Lower lobe of right lung (tissue), 2 donors: ENCODE data around the gene PAX3. TPM values are rescaled to one million over a fixed set of nuclear protein-coding genes. Genes with fewer than 3 reads are reported as not detected.

Experiments
- ATAC-seq, 2 donors: fragments of 200-7000 bp; cut with Tn5 transposase; one replicate each; pipeline ENCODE4 v1.9.1; 2020 to 2022; ENCODE audit warnings: mild to moderate bottlenecking in 2 of 2, moderate library complexity in 2 of 2
- DNase-seq: peaks from one replicate; pipeline ENCODE4 v3.0.0-alpha.2; 2020
- H3K27ac ChIP-seq: fragments of 200-600 bp; one replicate; pipeline ENCODE4 v1.8.0; 2022
- H3K27me3 ChIP-seq: fragments of 200-600 bp; one replicate; pipeline ENCODE4 v1.8.0; 2022; ENCODE audit warnings: low read depth
- H3K36me3 ChIP-seq: fragments of 200-600 bp; one replicate; pipeline ENCODE4 v1.8.0; 2022; ENCODE audit warnings: mild to moderate bottlenecking
- H3K4me1 ChIP-seq: fragments of 200-600 bp; one replicate; pipeline ENCODE4 v1.8.0; 2022
- H3K4me3 ChIP-seq: fragments of 200-600 bp; one replicate; pipeline ENCODE4 v1.8.0; 2022; ENCODE audit warnings: mild to moderate bottlenecking
- H3K9me3 ChIP-seq: fragments of 200-600 bp; one replicate; pipeline ENCODE4 v1.8.0; 2022
- intact Hi-C: fragments of 100-400 bp; cut with DNase I; formaldehyde crosslinking; loops from one replicate; pipeline ENCODE4 v1.11.0; 2022
- total RNA-seq: library from RNA; stranded (reverse); fragmentation: NEBNext Ultra II Directional; extraction: Animal tissue kit (Norgen Biotek cat#: 25700); gene quantifications from one replicate; pipeline ENCODE4 v1.2.1, GENCODE V29; 2021
- TF ChIP-seq, protein P1 (sequence below): fragments of 200-600 bp; IDR thresholded peaks from one replicate; pipeline ENCODE4 v1.8.0; 2022; ENCODE audit warnings: antibody characterized with exemption, mild to moderate bottlenecking
- donor health status: DM: no; HTN: yes; CAD: no; lungs with severe emphysema.

The PAX3 gene
- total RNA-seq, 1 donor from 2014 or later, result not detected

DNA sequence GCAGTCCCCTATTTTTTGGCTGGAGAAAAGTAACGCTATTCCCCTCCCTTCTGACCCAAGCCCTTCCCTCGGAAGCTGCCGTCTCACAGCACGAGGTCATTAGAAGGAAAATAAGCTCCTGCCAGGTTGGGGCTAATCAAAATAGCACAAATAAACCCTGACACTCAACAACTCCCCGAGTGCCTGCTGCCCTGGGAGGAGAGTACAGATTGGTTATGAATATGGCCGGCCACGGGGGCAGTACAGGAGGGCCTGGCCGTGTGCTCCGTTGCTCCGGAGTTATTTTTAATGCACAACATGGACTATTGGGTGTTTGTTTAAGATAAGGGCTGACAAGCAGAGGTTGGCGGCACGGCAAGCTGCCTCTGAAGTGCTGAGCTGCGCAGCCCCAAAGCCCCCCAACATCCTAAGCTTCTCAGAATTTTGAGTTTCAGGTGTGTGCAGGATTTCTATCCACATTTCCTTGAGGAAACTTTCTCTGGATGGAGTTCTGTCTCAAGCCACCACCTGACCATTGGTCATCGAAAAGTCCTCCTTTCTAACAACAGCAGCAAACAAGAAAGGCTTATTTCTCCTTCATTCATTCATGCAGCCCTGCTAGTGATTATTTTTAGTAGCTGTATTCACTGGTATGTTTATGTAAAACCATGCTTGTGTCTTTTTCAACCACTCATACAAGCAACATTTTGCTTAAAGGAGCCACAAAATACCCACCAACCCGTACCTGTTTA, 58.7 kb downstream of the PAX3 start:
- peaks cover 26% of the 10 kb centered on the region for H3K27me3 ChIP-seq
- intact Hi-C loops, result no loop called here
- no peak for DNase-seq

DNA sequence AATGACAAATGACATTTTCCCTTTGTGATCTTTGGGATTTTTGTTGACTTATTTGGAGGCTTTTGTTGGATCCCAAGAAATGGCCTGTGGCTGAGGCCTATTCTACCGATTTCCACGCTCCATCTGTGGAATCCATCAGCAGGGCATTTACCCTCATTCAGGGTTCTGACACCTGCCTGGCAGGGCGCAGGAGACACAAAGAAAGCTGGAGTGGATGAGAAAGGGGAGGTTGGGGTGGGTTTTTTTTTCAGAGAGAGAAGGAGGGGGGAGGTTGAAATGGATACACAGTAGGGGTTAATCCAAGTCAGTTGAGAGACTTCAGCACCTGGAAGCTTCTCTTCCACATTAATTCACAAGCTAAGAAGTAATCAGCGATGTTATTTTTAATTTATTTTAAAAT, 59.7 kb downstream of the PAX3 start:
- Histone ChIP-seq H3K27ac (no peak overlapping the region), H3K9me3 (no peaks in the 10 kb centered on the region), H3K4me1 (no peaks in the 10 kb centered on the region), H3K27me3 (peaks cover 26% of the 10 kb centered on the region), H3K4me3 (no peak overlapping the region), H3K36me3 (no peaks in the 10 kb centered on the region)
- TF ChIP-seq, protein P1, sequence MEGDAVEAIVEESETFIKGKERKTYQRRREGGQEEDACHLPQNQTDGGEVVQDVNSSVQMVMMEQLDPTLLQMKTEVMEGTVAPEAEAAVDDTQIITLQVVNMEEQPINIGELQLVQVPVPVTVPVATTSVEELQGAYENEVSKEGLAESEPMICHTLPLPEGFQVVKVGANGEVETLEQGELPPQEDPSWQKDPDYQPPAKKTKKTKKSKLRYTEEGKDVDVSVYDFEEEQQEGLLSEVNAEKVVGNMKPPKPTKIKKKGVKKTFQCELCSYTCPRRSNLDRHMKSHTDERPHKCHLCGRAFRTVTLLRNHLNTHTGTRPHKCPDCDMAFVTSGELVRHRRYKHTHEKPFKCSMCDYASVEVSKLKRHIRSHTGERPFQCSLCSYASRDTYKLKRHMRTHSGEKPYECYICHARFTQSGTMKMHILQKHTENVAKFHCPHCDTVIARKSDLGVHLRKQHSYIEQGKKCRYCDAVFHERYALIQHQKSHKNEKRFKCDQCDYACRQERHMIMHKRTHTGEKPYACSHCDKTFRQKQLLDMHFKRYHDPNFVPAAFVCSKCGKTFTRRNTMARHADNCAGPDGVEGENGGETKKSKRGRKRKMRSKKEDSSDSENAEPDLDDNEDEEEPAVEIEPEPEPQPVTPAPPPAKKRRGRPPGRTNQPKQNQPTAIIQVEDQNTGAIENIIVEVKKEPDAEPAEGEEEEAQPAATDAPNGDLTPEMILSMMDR, result no peak
- ATAC-seq (no peak), DNase-seq (no peak)
- intact Hi-C loops, result no loop called here

More for the DNA sequence above, 58.7 kb downstream of the PAX3 start:
- H3K4me1 ChIP-seq, result no peaks in the 10 kb centered on the region
- TF ChIP-seq, protein P1, result no peak
- H3K4me3 ChIP-seq, result no peak overlapping the region
- ATAC-seq, result no peak
- no peak overlapping the region for H3K27ac ChIP-seq
- H3K36me3 ChIP-seq, result no peaks in the 10 kb centered on the region
- no peaks in the 10 kb centered on the region for H3K9me3 ChIP-seq

DNA sequence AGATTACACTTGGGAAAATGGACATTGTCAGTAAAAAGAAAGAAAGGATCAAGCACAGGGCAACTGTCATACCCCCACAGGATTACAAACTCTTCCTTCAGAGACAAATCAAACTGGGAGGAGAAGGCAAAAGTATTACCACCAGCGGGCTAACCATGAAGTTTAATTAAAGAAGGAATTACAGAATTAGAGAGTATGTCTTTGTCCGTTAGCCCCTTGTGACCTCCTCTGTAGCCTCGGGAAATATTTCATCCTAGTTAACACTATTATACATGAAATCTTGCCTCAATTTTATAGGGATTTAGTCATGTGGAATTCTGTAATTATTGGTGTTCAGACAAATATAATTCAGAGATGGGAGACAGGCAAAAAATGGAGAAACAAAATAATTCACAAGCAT, 60.7 kb downstream of the PAX3 start:
- no peaks in the 10 kb centered on the region for H3K4me1 ChIP-seq
- intact Hi-C loops, result no loop called here
- H3K9me3 ChIP-seq, result no peaks in the 10 kb centered on the region
- no peak for ATAC-seq
- TF ChIP-seq, protein P1, result no peak
- no peak for DNase-seq
- H3K27ac ChIP-seq, result no peak overlapping the region
- H3K27me3 ChIP-seq, result peaks cover 26% of the 10 kb centered on the region
- no peak overlapping the region for H3K4me3 ChIP-seq
- H3K36me3 ChIP-seq, result no peaks in the 10 kb centered on the region

DNA sequence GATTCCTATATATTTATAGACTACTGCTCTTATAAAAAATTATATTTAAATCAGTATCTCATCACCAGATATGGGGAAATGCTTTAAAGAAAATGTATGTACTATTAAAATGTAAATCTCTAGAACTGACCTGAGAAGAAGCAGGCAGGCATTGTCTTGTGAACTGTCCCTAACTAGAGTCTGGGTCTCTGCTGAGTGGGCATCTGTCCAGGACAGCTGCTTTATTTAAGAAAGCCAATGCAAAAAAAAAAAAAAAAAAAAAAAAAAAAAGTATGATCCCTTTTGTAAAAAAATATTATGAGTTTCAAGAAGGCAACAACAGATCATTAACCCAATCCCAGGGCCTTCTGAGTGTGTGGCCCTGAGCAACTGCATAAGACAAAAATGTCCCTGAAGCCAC, 66.0 kb downstream of the PAX3 start:
- Histone ChIP-seq H3K4me3 (no peak overlapping the region), H3K27me3 (no peaks in the 10 kb centered on the region), H3K9me3 (no peaks in the 10 kb centered on the region), H3K36me3 (no peaks in the 10 kb centered on the region), H3K27ac (no peak overlapping the region), H3K4me1 (no peaks in the 10 kb centered on the region)
- ATAC-seq (no peak), DNase-seq (no peak)
- TF ChIP-seq, protein P1, result no peak
- intact Hi-C loops, result no loop called here

DNA sequence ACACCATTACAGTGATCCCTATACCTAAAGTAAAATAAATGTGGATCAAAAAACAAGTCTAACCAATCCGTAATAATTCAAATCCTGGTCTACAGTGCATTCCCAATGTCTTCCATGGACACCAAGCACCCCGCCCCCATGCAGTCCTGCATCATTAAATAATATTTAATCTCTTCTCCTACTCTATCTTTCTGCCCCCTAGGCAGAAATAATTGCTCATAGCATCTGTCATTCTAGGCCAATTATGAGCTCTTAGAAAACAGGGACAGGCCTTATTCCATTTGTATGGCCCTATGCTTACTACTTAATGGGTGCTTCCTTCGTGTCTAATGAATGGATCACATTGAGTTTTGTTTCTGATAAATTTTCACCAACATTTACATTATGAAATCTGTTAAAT, 66.4 kb downstream of the PAX3 start:
- H3K4me3 ChIP-seq, result no peak overlapping the region
- no peak overlapping the region for H3K27ac ChIP-seq
- TF ChIP-seq, protein P1, result no peak
- no peaks in the 10 kb centered on the region for H3K4me1 ChIP-seq
- ATAC-seq (no peak), DNase-seq (no peak)
- H3K9me3 ChIP-seq, result no peaks in the 10 kb centered on the region
- H3K27me3 ChIP-seq, result no peaks in the 10 kb centered on the region
- intact Hi-C loops, result no loop called here
- no peaks in the 10 kb centered on the region for H3K36me3 ChIP-seq
